Activated T-helper 17 cell treated with anti-CD3 and anti-CD28 coated beads, Interleukin-2, amount 50 U/mL, for 72 hours (primary cell): Measurements from ENCODE around the gene WNT8A. TPM values are rescaled to one million over a fixed set of nuclear protein-coding genes. Genes with fewer than 3 reads are reported as not detected.
"Not testable (repeated sequence)": the region's sequence is repeated elsewhere in the genome, so short reads cannot be mapped to it uniquely, and the experiment has no call there.

Source experiments
- ATAC-seq: fragments of 150-1000 bp; cut with Tn5 transposase; replicated peaks from 2 replicates; pipeline ENCODE4 v1.10.0; 2021; ENCODE audit warnings: mild to moderate bottlenecking, moderate library complexity
- H3K27ac Mint-ChIP-seq: one replicate; pipeline ENCODE4 v1.8.0; 2022; ENCODE audit warnings: mixed read lengths
- H3K27me3 Mint-ChIP-seq: one replicate; pipeline ENCODE4 v1.8.0; 2022; ENCODE audit warnings: mixed read lengths
- H3K36me3 Mint-ChIP-seq: one replicate; pipeline ENCODE4 v1.8.0; 2022; ENCODE audit warnings: low read depth, mild to moderate bottlenecking, mixed read lengths
- H3K4me1 Mint-ChIP-seq: one replicate; pipeline ENCODE4 v1.8.0; 2022; ENCODE audit warnings: mixed read lengths
- H3K4me3 Mint-ChIP-seq: one replicate; pipeline ENCODE4 v1.8.0; 2022; ENCODE audit warnings: mild to moderate bottlenecking, mixed read lengths
- H3K9me3 Mint-ChIP-seq: one replicate; pipeline ENCODE4 v1.8.0; 2022; ENCODE audit warnings: mixed read lengths
- total RNA-seq, 2 donors: library from RNA; stranded (reverse); gene quantifications; one replicate each; pipeline ENCODE4 v1.2.3, GENCODE V29; 2022

WNT8A gene
- not detected for total RNA-seq

- no peak for ATAC-seq
- Mint-ChIP-seq H3K4me3 (no peak within 1 kb of the TSS), H3K4me1 (peaks cover 4% of the 10 kb centered on the region), H3K27ac (no peak within 1 kb of the TSS), H3K27me3 (no peaks in the 10 kb centered on the region), H3K9me3 (no peaks in the 10 kb centered on the region), H3K36me3 (no peaks in the 10 kb centered on the region)
These were observed at the start of gene WNT8A for GRCh38 chr5:138083702-138084101. Gene WNT8A, plus strand, starts transcription at chr5:138084033. Its CDS starts 95 bp downstream, at chr5:138084128.

- no peaks in the 10 kb centered on the region for H3K27me3 Mint-ChIP-seq
- H3K9me3 Mint-ChIP-seq = no peaks in the 10 kb centered on the region
- H3K4me1 Mint-ChIP-seq = peaks cover 21% of the 10 kb centered on the region
- ATAC-seq = peak; percentile 65
- H3K4me3 Mint-ChIP-seq = no peak overlapping the region
- no peak overlapping the region for H3K27ac Mint-ChIP-seq
- H3K36me3 Mint-ChIP-seq = peaks cover 18% of the 10 kb centered on the region
These were observed 48.0 kb upstream of the WNT8A start for GRCh38 chr5:138035605-138036537.

- Mint-ChIP-seq H3K36me3 (peaks cover 4% of the 10 kb centered on the region), H3K4me3 (no peak overlapping the region), H3K27me3 (no peaks in the 10 kb centered on the region), H3K9me3 (no peaks in the 10 kb centered on the region), H3K4me1 (peaks cover 14% of the 10 kb centered on the region), H3K27ac (no peak overlapping the region)
- ATAC-seq = no peak
These were observed 46.6 kb upstream of the WNT8A start for GRCh38 chr5:138037271-138037670.

GRCh38 chr5:138037907-138038633, 45.8 kb upstream of the WNT8A start:
- peak overlapping the region; percentile 56 for H3K27ac Mint-ChIP-seq
- no peaks in the 10 kb centered on the region for H3K27me3 Mint-ChIP-seq
- H3K9me3 Mint-ChIP-seq = no peaks in the 10 kb centered on the region
- peaks cover 14% of the 10 kb centered on the region for H3K4me1 Mint-ChIP-seq
- H3K4me3 Mint-ChIP-seq = no peak overlapping the region
- no peaks in the 10 kb centered on the region for H3K36me3 Mint-ChIP-seq
- no peak for ATAC-seq

GRCh38 chr5:138038826-138039225, 45.0 kb upstream of the WNT8A start:
- ATAC-seq = no peak

GRCh38 chr5:138045283-138045682, 38.5 kb upstream of the WNT8A start:
- not testable (repeated sequence) for H3K27ac Mint-ChIP-seq, ATAC-seq, H3K4me1 Mint-ChIP-seq, H3K4me3 Mint-ChIP-seq, H3K36me3 Mint-ChIP-seq, H3K9me3 Mint-ChIP-seq, H3K27me3 Mint-ChIP-seq

More at GRCh38 chr5:138038826-138039225, 45.0 kb upstream of the WNT8A start:
- Mint-ChIP-seq H3K36me3 (no peaks in the 10 kb centered on the region), H3K4me3 (no peak overlapping the region), H3K27me3 (no peaks in the 10 kb centered on the region), H3K9me3 (no peaks in the 10 kb centered on the region), H3K4me1 (peaks cover 11% of the 10 kb centered on the region), H3K27ac (no peak overlapping the region)

GRCh38 chr5:138051441-138052296, 32.2 kb upstream of the WNT8A start:
- Mint-ChIP-seq H3K9me3 (no peaks in the 10 kb centered on the region), H3K36me3 (no peaks in the 10 kb centered on the region), H3K27ac (no peak overlapping the region)

GRCh38 chr5:138052718-138053117, 31.1 kb upstream of the WNT8A start:
- peaks cover 11% of the 10 kb centered on the region for H3K4me1 Mint-ChIP-seq
- not testable (repeated sequence) for H3K36me3 Mint-ChIP-seq, H3K27me3 Mint-ChIP-seq, H3K9me3 Mint-ChIP-seq, H3K27ac Mint-ChIP-seq, ATAC-seq, H3K4me3 Mint-ChIP-seq

More at GRCh38 chr5:138051441-138052296, 32.2 kb upstream of the WNT8A start:
- ATAC-seq = peak; percentile 50
- Mint-ChIP-seq H3K4me3 (no peak overlapping the region), H3K4me1 (peaks cover 11% of the 10 kb centered on the region), H3K27me3 (no peaks in the 10 kb centered on the region)

- Mint-ChIP-seq H3K36me3 (no peaks in the 10 kb centered on the region), H3K4me1 (peaks cover 11% of the 10 kb centered on the region), H3K9me3 (no peaks in the 10 kb centered on the region), H3K4me3 (peak overlapping the region; percentile 27), H3K27ac (peak overlapping the region; percentile 52), H3K27me3 (no peaks in the 10 kb centered on the region)
- ATAC-seq = peak; percentile 34
These were observed 30.3 kb upstream of the WNT8A start for GRCh38 chr5:138053554-138053953.

- Mint-ChIP-seq H3K27me3 (no peaks in the 10 kb centered on the region), H3K9me3 (no peaks in the 10 kb centered on the region)
- no peak for ATAC-seq
These were observed 29.6 kb upstream of the WNT8A start for GRCh38 chr5:138054206-138054605.

GRCh38 chr5:138054847-138055558, 28.8 kb upstream of the WNT8A start:
- ATAC-seq = no peak
- H3K27ac Mint-ChIP-seq = no peak overlapping the region
- no peaks in the 10 kb centered on the region for H3K36me3 Mint-ChIP-seq
- no peak overlapping the region for H3K4me3 Mint-ChIP-seq
- H3K9me3 Mint-ChIP-seq = no peaks in the 10 kb centered on the region
- H3K4me1 Mint-ChIP-seq = peaks cover 11% of the 10 kb centered on the region
- H3K27me3 Mint-ChIP-seq = no peaks in the 10 kb centered on the region

More at GRCh38 chr5:138054206-138054605, 29.6 kb upstream of the WNT8A start:
- peak overlapping the region; percentile 52 for H3K27ac Mint-ChIP-seq
- H3K4me3 Mint-ChIP-seq = peak overlapping the region; percentile 27
- H3K4me1 Mint-ChIP-seq = peaks cover 11% of the 10 kb centered on the region
- no peaks in the 10 kb centered on the region for H3K36me3 Mint-ChIP-seq

- Mint-ChIP-seq H3K4me1 (no peaks in the 10 kb centered on the region), H3K4me3 (no peak overlapping the region), H3K27me3 (no peaks in the 10 kb centered on the region), H3K36me3 (no peaks in the 10 kb centered on the region), H3K9me3 (no peaks in the 10 kb centered on the region), H3K27ac (no peak overlapping the region)
- ATAC-seq = no peak
These were observed 19.3 kb upstream of the WNT8A start for GRCh38 chr5:138064526-138064925.

GRCh38 chr5:138065102-138065501, 18.7 kb upstream of the WNT8A start:
- no peaks in the 10 kb centered on the region for H3K9me3 Mint-ChIP-seq
- no peak overlapping the region for H3K27ac Mint-ChIP-seq
- no peaks in the 10 kb centered on the region for H3K27me3 Mint-ChIP-seq
- no peak for ATAC-seq
- H3K4me1 Mint-ChIP-seq = no peaks in the 10 kb centered on the region
- no peaks in the 10 kb centered on the region for H3K36me3 Mint-ChIP-seq
- no peak overlapping the region for H3K4me3 Mint-ChIP-seq
